Measurements from ENCODE around the gene SGSM2. TPM values are rescaled to one million over a fixed set of nuclear protein-coding genes. Genes with fewer than 3 reads are reported as not detected.

SGSM2 gene
- total and polyA plus RNA-seq, 2 of the 13 experiments (the other 11 are each of a cell fraction or from before 2014, with no cell fraction given) = 30.4 to 51.3 TPM

- TF ChIP-seq ZNF142 (CRISPR knock-in tag; IDR thresholded peaks at IDR 0.05) = 0 out of 2 replicates have a peak, but pooled peaks have one; percentile 1
- TF ChIP-seq RARA (CRISPR knock-in tag; IDR thresholded peaks at IDR 0.05) = no peak
- no peak for TF ChIP-seq PBX3 (CRISPR knock-in tag; IDR thresholded peaks at IDR 0.05; ENCODE audit: borderline replicate concordance)
- no peak for TF ChIP-seq ZNF292 (CRISPR knock-in tag; IDR thresholded peaks at IDR 0.05; ENCODE audit: borderline replicate concordance, low read depth)
- TF ChIP-seq RFX1 (IDR thresholded peaks at IDR 0.05) = no peak
- TF ChIP-seq MEF2D (CRISPR knock-in tag; IDR thresholded peaks at IDR 0.05) = peak; percentile 34; the same call in 1 of the 2 replicates
- no peak for TF ChIP-seq ZFP1 (CRISPR knock-in tag; IDR thresholded peaks at IDR 0.05)
- peak; percentile 82 for TF ChIP-seq MYC (CRISPR knock-in tag; IDR thresholded peaks at IDR 0.05; ENCODE audit: borderline replicate concordance)
- no peak for TF ChIP-seq ATF6 (CRISPR knock-in tag; conservative IDR thresholded peaks at IDR 0.05)
- TF ChIP-seq, protein P1, sequence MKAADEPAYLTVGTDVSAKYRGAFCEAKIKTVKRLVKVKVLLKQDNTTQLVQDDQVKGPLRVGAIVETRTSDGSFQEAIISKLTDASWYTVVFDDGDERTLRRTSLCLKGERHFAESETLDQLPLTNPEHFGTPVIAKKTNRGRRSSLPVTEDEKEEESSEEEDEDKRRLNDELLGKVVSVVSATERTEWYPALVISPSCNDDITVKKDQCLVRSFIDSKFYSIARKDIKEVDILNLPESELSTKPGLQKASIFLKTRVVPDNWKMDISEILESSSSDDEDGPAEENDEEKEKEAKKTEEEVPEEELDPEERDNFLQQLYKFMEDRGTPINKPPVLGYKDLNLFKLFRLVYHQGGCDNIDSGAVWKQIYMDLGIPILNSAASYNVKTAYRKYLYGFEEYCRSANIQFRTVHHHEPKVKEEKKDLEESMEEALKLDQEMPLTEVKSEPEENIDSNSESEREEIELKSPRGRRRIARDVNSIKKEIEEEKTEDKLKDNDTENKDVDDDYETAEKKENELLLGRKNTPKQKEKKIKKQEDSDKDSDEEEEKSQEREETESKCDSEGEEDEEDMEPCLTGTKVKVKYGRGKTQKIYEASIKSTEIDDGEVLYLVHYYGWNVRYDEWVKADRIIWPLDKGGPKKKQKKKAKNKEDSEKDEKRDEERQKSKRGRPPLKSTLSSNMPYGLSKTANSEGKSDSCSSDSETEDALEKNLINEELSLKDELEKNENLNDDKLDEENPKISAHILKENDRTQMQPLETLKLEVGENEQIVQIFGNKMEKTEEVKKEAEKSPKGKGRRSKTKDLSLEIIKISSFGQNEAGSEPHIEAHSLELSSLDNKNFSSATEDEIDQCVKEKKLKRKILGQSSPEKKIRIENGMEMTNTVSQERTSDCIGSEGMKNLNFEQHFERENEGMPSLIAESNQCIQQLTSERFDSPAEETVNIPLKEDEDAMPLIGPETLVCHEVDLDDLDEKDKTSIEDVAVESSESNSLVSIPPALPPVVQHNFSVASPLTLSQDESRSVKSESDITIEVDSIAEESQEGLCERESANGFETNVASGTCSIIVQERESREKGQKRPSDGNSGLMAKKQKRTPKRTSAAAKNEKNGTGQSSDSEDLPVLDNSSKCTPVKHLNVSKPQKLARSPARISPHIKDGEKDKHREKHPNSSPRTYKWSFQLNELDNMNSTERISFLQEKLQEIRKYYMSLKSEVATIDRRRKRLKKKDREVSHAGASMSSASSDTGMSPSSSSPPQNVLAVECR (CRISPR knock-in tag; IDR thresholded peaks at IDR 0.05; ENCODE audit: borderline replicate concordance) = peak; percentile 97
- peak in 1 of 2 experiments; percentile 48; a peak in 1 of 4 replicates for TF ChIP-seq ATF4 (CRISPR knock-in tag; IDR thresholded peaks at IDR 0.05)
- no peak for TF ChIP-seq HDAC6 (IDR thresholded peaks at IDR 0.05; ENCODE audit: low read depth, low read length)
- TF ChIP-seq CREM (IDR thresholded peaks at IDR 0.05) = peak; percentile 91
- peak; percentile 28; the same call in 1 of the 2 replicates for TF ChIP-seq CREM (CRISPR knock-in tag; IDR thresholded peaks at IDR 0.05)
Measured at GRCh38 chr17:2401426-2402221, 64.3 kb downstream of the SGSM2 start (continued).

Data from HepG2 (cell line).